Osteoblast (primary cell): ENCODE results near the gene BID. TPM values are rescaled to one million over a fixed set of nuclear protein-coding genes. Genes with fewer than 3 reads are reported as not detected.
A peak's percentile ranks its signal among the peaks of the same experiment; 100 is the strongest.

ENCODE experiments used
- DNase-seq: peaks from one replicate; pipeline ENCODE4 v3.0.0; 2011; ENCODE audit warnings: low spot score, mixed read lengths; ENCODE audit not compliant: insufficient read length; ENCODE audit errors: missing footprints
- H2AFZ ChIP-seq: 2 replicates; pipeline ENCODE4 v1.6.0; 2011; ENCODE audit warnings: mild to moderate bottlenecking, low read length
- H3K27ac ChIP-seq: 2 replicates; pipeline ENCODE4 v1.5.1; 2011; ENCODE audit warnings: mild to moderate bottlenecking, low read depth, low read length, moderate library complexity
- H3K27me3 ChIP-seq: 2 replicates; pipeline ENCODE4 v1.6.0; 2012; ENCODE audit warnings: mild to moderate bottlenecking, control low read depth, inconsistent platforms, low read length, moderate library complexity; ENCODE audit not compliant: insufficient read depth
- H3K36me3 ChIP-seq: 2 replicates; pipeline ENCODE4 v1.5.1; 2011; ENCODE audit warnings: mild to moderate bottlenecking, low read length, control low read depth, moderate library complexity; ENCODE audit not compliant: insufficient read depth
- H3K4me1 ChIP-seq: 2 replicates; pipeline ENCODE4 v1.5.1; 2011; ENCODE audit warnings: mild to moderate bottlenecking, low read length, control low read depth, moderate library complexity; ENCODE audit not compliant: insufficient read depth
- H3K4me2 ChIP-seq: 2 replicates; pipeline ENCODE4 v1.6.0; 2011; ENCODE audit warnings: mild to moderate bottlenecking, low read length; ENCODE audit not compliant: insufficient read depth
- H3K4me3 ChIP-seq: fragments of 200-600 bp; sonication (generic); 3 replicates; pipeline ENCODE4 v1.5.1; 2012; ENCODE audit warnings: mild to moderate bottlenecking, low read length, inconsistent platforms; ENCODE audit not compliant: insufficient read depth
- H3K79me2 ChIP-seq: 2 replicates; pipeline ENCODE4 v1.6.0; 2012; ENCODE audit warnings: mild to moderate bottlenecking, low read length, control low read depth, inconsistent platforms; ENCODE audit not compliant: insufficient read depth
- H3K9me3 ChIP-seq: 2 replicates; pipeline ENCODE4 v1.5.1; 2011; ENCODE audit warnings: low read depth, low read length, control low read depth
- H4K20me1 ChIP-seq: 2 replicates; pipeline ENCODE4 v1.6.0; 2012; ENCODE audit warnings: mild to moderate bottlenecking, low read length, control low read depth; ENCODE audit not compliant: insufficient read depth
- CTCF ChIP-seq: IDR thresholded peaks from 2 replicates; pipeline ENCODE4 v1.5.1; 2011; ENCODE audit warnings: mild to moderate bottlenecking, low read depth, low read length, moderate library complexity; ENCODE audit errors: extremely low read depth
- total RNA-seq: library from RNA; depleted of rRNA; stranded (reverse); fragments of >200 nt; gene quantifications from 2 replicates; pipeline ENCODE4 v1.2.3, GENCODE V29; 2012

BID gene
- total RNA-seq, 1 donor: 16.3 TPM

GRCh38 chr22:17743661-17744411 is 30.4 kb downstream of the BID start:
- no peak for DNase-seq
- H3K4me3 ChIP-seq: no peak overlapping the region
- no peaks in the 10 kb centered on the region for H3K4me1 ChIP-seq
- H3K79me2 ChIP-seq: no peaks in the 10 kb centered on the region
- no peak overlapping the region for H2AFZ ChIP-seq
- H3K4me2 ChIP-seq: no peak overlapping the region
- no peaks in the 10 kb centered on the region for H3K27me3 ChIP-seq
- no peak overlapping the region for H3K27ac ChIP-seq
- no peak for TF ChIP-seq CTCF
- H4K20me1 ChIP-seq: peaks cover 10% of the 10 kb centered on the region
- no peaks in the 10 kb centered on the region for H3K9me3 ChIP-seq
- peaks cover 1% of the 10 kb centered on the region for H3K36me3 ChIP-seq

- Histone ChIP-seq H2AFZ (no peak overlapping the region), H3K27ac (no peak overlapping the region)
- TF ChIP-seq CTCF: peak; percentile 67
These were observed 31.8 kb downstream of the BID start for GRCh38 chr22:17742527-17742902.

GRCh38 chr22:17741866-17742526 is 32.3 kb downstream of the BID start:
- Histone ChIP-seq H3K27me3 (no peaks in the 10 kb centered on the region), H3K4me3 (no peak overlapping the region), H3K36me3 (peaks cover 5% of the 10 kb centered on the region), H2AFZ (no peak overlapping the region), H3K27ac (no peak overlapping the region), H4K20me1 (peaks cover 10% of the 10 kb centered on the region), H3K9me3 (no peaks in the 10 kb centered on the region), H3K4me2 (no peak overlapping the region), H3K79me2 (no peaks in the 10 kb centered on the region), H3K4me1 (no peaks in the 10 kb centered on the region)
- TF ChIP-seq CTCF: no peak
- DNase-seq: peak; percentile 62

More at GRCh38 chr22:17742527-17742902, 31.8 kb downstream of the BID start:
- Histone ChIP-seq H3K4me3 (no peak overlapping the region), H3K36me3 (peaks cover 5% of the 10 kb centered on the region), H3K79me2 (no peaks in the 10 kb centered on the region), H3K4me2 (no peak overlapping the region), H3K9me3 (no peaks in the 10 kb centered on the region), H3K27me3 (no peaks in the 10 kb centered on the region), H3K4me1 (no peaks in the 10 kb centered on the region), H4K20me1 (peaks cover 10% of the 10 kb centered on the region)
- peak; percentile 95 for DNase-seq
